HFFc6 (cell line): ENCODE results near the gene LPAR6. TPM values are rescaled to one million over a fixed set of nuclear protein-coding genes. Genes with fewer than 3 reads are reported as not detected.
"Not testable (repeated sequence)": the region's sequence is repeated elsewhere in the genome, so short reads cannot be mapped to it uniquely, and the experiment has no call there.

Experiments used
- DNase-seq: peaks from one replicate; pipeline ENCODE4 v3.0.0-alpha.2; 2018
- H3K27ac Mint-ChIP-seq: 2 replicates; pipeline ENCODE4 v1.8.0; 2020; ENCODE audit warnings: mild to moderate bottlenecking, mixed read lengths
- H3K27me3 Mint-ChIP-seq: 2 replicates; pipeline ENCODE4 v1.8.0; 2021; ENCODE audit warnings: mild to moderate bottlenecking, moderate library complexity, mixed read lengths; ENCODE audit not compliant: insufficient read depth
- H3K36me3 Mint-ChIP-seq: 2 replicates; pipeline ENCODE4 v1.8.0; 2021; ENCODE audit warnings: low read depth, mixed read lengths
- H3K4me1 Mint-ChIP-seq: 2 replicates; pipeline ENCODE4 v1.8.0; 2020; ENCODE audit warnings: low read depth, mixed read lengths
- H3K4me3 Mint-ChIP-seq: 2 replicates; pipeline ENCODE4 v1.8.0; 2020; ENCODE audit warnings: mild to moderate bottlenecking, moderate library complexity, mixed read lengths
- H3K9me3 Mint-ChIP-seq: 2 replicates; pipeline ENCODE4 v1.8.0; 2020; ENCODE audit warnings: mild to moderate bottlenecking, mixed read lengths
- long read RNA-seq: library from polyadenylated mRNA; unstranded; transcript quantifications from one replicate; pipeline ENCODE4 v2.0.0, GENCODE V29; 2019
- total RNA-seq, 6 experiments: library from RNA; stranded (reverse); fragmentation: NEBNext Ultra II Directional; extraction: Animal tissue kit (Norgen Biotek cat#: 25700); gene quantifications; 2 replicates in 1 of 6; 3 replicates in 5 of 6; pipeline ENCODE4 v1.2.3, GENCODE V29; 2021
- TF ChIP-seq, protein P1 (sequence below): fragments of 200-600 bp; sonication (generic); IDR thresholded peaks from 2 replicates; pipeline ENCODE4 v1.5.0; 2021; ENCODE audit warnings: antibody characterized with exemption, mild to moderate bottlenecking

Gene LPAR6, protein sequence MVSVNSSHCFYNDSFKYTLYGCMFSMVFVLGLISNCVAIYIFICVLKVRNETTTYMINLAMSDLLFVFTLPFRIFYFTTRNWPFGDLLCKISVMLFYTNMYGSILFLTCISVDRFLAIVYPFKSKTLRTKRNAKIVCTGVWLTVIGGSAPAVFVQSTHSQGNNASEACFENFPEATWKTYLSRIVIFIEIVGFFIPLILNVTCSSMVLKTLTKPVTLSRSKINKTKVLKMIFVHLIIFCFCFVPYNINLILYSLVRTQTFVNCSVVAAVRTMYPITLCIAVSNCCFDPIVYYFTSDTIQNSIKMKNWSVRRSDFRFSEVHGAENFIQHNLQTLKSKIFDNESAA
- 1 to 10 TPM; 4.8 to 6.7 (median 5.7) TPM for total RNA-seq
- long read RNA-seq, partial matches to known transcripts: 11 of 13 reads
- long read RNA-seq, other reads (novel, unspliced or antisense): 1 of 13 reads

DNA sequence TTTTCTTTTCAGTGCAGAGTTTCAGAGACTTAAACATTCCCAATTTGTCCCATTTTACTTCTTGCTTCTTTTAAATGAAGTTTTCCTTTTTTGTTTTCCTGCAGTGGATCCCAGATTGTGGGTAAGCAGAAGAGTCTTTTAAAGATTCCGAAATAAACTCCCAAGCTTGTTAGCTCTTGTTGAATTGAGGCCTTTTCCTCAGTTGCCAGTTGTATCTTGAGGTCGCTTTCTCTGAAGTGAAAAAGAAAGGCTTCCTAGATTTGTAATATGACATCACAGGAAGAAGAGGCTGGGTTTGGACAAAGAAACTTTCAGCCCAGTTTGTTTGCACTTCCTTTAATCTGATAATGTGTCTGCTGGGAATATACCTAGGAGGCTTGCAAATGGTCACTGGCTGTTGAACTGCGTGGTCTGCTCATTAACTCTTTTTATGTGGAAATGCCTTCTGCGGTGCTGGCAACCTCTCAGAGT lies at the start of gene LPAR6:
Gene LPAR6, minus strand, starts transcription at position 233 of the 471 bp plus-strand sequence. CDS start 690 bp downstream, outside the sequence.
- Mint-ChIP-seq H3K4me1 (peaks cover 54% of the 10 kb centered on the region), H3K36me3 (peaks cover 38% of the 10 kb centered on the region), H3K9me3 (peaks cover 3% of the 10 kb centered on the region; the same call in 1 of the 2 replicates), H3K27ac (peak within 1 kb of the TSS; percentile 94), H3K4me3 (peak within 1 kb of the TSS; percentile 99), H3K27me3 (no peaks in the 10 kb centered on the region)
- TF ChIP-seq, protein P1, sequence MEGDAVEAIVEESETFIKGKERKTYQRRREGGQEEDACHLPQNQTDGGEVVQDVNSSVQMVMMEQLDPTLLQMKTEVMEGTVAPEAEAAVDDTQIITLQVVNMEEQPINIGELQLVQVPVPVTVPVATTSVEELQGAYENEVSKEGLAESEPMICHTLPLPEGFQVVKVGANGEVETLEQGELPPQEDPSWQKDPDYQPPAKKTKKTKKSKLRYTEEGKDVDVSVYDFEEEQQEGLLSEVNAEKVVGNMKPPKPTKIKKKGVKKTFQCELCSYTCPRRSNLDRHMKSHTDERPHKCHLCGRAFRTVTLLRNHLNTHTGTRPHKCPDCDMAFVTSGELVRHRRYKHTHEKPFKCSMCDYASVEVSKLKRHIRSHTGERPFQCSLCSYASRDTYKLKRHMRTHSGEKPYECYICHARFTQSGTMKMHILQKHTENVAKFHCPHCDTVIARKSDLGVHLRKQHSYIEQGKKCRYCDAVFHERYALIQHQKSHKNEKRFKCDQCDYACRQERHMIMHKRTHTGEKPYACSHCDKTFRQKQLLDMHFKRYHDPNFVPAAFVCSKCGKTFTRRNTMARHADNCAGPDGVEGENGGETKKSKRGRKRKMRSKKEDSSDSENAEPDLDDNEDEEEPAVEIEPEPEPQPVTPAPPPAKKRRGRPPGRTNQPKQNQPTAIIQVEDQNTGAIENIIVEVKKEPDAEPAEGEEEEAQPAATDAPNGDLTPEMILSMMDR: no peak
- peak; percentile 51 for DNase-seq

DNA sequence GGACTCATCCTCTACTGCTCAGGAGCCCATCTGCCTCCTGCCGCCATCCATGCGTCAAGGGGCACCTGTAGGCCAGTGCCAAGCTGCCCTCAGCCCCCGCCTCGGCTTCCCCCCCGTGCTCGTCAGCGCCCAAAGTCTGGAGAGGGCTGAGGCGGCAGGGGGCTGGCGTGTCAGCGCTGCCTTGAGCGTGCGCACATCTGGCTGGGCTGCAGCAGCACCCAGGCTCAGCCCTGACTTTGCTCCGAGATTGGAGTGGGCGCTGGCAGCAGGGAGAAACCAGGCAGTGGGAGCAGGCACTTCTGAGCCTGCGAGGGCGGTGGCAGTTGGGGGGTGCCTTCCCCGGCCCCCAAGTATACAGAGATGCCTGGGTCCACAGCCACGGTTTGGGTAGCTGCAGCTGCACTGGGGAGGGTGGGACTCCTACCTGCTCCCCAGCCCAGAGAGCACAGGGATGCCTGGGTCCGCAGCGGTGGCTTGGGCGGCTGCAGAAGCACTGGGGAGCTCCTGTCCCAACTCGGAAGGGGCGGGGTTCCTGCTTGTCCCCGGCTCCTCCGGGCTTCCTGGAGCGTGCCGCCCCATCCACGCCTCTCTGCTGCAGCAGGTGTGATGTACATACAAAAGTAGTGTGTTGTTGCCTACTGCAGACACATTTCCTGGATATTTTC lies 44.8 kb upstream of the LPAR6 start:
- peaks cover 61% of the 10 kb centered on the region for H3K36me3 Mint-ChIP-seq

DNA sequence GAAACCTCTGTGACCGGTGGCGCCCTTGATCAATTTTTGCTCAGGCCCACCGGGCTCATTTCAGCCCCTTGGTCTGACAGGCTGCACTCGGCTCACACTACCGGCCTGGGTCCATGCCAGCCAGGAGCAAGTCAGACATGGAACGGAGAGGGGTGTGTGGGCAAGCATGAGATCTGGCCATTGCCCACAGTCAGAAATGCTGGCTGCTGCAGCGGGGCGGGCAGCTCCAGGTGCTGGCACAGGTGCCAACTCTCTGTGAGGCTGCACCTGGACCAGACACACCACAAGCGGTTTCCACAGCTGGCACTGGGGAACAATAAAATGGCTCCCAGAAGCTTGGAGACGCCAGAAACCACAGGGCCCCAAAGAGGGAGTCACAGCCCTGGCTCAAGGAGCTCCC lies 43.6 kb upstream of the LPAR6 start:
- H3K27me3 Mint-ChIP-seq: no peaks in the 10 kb centered on the region
- DNase-seq: no peak
- TF ChIP-seq, protein P1: no peak
- peaks cover 67% of the 10 kb centered on the region for H3K36me3 Mint-ChIP-seq
- H3K27ac Mint-ChIP-seq: no peak overlapping the region
- H3K9me3 Mint-ChIP-seq: peaks cover 20% of the 10 kb centered on the region
- peaks cover 20% of the 10 kb centered on the region for H3K4me1 Mint-ChIP-seq
- no peak overlapping the region for H3K4me3 Mint-ChIP-seq

More for the DNA sequence above, 44.8 kb upstream of the LPAR6 start:
- Mint-ChIP-seq H3K4me3 (no peak overlapping the region), H3K9me3 (peaks cover 8% of the 10 kb centered on the region), H3K4me1 (peaks cover 10% of the 10 kb centered on the region), H3K27ac (no peak overlapping the region), H3K27me3 (no peaks in the 10 kb centered on the region)
- DNase-seq: no peak
- TF ChIP-seq, protein P1: no peak

DNA sequence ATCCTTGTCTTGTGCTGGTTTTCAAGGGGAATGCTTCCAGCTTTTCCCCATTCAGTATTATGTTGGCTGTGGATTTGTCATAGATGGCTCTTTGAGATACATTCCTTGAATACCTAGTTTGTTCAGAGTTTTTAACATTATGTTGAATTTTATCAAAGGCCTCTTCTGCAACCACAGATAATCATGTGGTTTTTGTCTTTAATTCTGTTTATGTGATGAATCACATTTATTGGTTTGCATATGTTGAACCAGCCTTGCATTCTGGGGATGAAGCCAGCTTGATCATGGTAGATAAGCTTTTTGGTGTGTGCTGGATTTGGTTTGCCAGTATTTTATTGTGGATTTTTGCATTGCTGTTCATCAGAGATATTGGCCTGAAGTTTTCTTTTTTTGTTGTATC lies 38.3 kb upstream of the LPAR6 start:
- H3K4me1 Mint-ChIP-seq: peaks cover 57% of the 10 kb centered on the region
- H3K36me3 Mint-ChIP-seq: peaks cover 54% of the 10 kb centered on the region
- H3K27me3 Mint-ChIP-seq: not testable (repeated sequence)
- H3K27ac Mint-ChIP-seq: peak overlapping the region; percentile 29
- H3K4me3 Mint-ChIP-seq: peak overlapping the region; percentile 18
- H3K9me3 Mint-ChIP-seq: peaks cover 31% of the 10 kb centered on the region
- DNase-seq: peak; percentile 94

DNA sequence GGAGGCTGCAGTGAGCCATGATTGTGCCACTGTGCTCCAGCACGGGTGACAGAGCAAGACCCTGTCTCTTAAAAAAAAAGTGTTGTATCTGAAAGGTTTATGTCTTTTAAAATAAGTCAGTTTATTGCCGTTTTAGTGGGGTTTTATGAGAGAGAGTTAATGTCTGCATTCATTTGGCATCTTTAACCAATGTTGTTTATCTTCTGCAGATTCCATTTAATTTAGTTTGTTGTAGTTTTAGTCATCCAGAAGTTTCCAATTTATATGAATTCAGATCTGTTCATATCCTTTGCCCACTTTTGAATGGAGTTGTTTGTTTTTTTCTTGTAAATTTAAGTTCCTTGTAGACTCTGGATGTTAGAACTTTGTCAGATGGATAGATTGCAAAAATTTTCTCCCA lies 36.7 kb upstream of the LPAR6 start:
- H3K9me3 Mint-ChIP-seq: peaks cover 31% of the 10 kb centered on the region
- peak overlapping the region; percentile 60 for H3K27ac Mint-ChIP-seq
- H3K36me3 Mint-ChIP-seq: peaks cover 45% of the 10 kb centered on the region
- H3K4me3 Mint-ChIP-seq: peak overlapping the region; percentile 78
- DNase-seq: peak; percentile 31
- TF ChIP-seq, protein P1: no peak
- no peaks in the 10 kb centered on the region for H3K27me3 Mint-ChIP-seq
- H3K4me1 Mint-ChIP-seq: peaks cover 57% of the 10 kb centered on the region
